ENCODE data around the gene TMPRSS7.

GRCh38 chr3:112046599-112046998, 12.1 kb downstream of the TMPRSS7 start:
- TF ChIP-seq, protein P1, sequence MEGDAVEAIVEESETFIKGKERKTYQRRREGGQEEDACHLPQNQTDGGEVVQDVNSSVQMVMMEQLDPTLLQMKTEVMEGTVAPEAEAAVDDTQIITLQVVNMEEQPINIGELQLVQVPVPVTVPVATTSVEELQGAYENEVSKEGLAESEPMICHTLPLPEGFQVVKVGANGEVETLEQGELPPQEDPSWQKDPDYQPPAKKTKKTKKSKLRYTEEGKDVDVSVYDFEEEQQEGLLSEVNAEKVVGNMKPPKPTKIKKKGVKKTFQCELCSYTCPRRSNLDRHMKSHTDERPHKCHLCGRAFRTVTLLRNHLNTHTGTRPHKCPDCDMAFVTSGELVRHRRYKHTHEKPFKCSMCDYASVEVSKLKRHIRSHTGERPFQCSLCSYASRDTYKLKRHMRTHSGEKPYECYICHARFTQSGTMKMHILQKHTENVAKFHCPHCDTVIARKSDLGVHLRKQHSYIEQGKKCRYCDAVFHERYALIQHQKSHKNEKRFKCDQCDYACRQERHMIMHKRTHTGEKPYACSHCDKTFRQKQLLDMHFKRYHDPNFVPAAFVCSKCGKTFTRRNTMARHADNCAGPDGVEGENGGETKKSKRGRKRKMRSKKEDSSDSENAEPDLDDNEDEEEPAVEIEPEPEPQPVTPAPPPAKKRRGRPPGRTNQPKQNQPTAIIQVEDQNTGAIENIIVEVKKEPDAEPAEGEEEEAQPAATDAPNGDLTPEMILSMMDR (IDR thresholded peaks at IDR 0.05), result no peak
- no peak for TF ChIP-seq POLR2AphosphoS5 (IDR thresholded peaks at IDR 0.05)
- TF ChIP-seq POLR2A (IDR thresholded peaks at IDR 0.05), result no peak
- no peak for TF ChIP-seq EP300 (IDR thresholded peaks at IDR 0.05)
